Kidney epithelial cell (primary cell): ENCODE data around the gene ABI3BP. TPM values are rescaled to one million over a fixed set of nuclear protein-coding genes. Genes with fewer than 3 reads are reported as not detected.

Experiments used
- DNase-seq: peaks from one replicate; pipeline ENCODE4 v3.0.0-alpha.2; 2010; ENCODE audit warnings: low read depth
- H3K27me3 ChIP-seq: 2 replicates; pipeline ENCODE4 v1.6.0; 2011; ENCODE audit warnings: low read length; ENCODE audit not compliant: control insufficient read depth, insufficient read depth
- H3K36me3 ChIP-seq: 2 replicates; pipeline ENCODE4 v1.5.1; 2011; ENCODE audit warnings: low read length; ENCODE audit not compliant: control insufficient read depth, insufficient read depth
- H3K4me3 ChIP-seq: 2 replicates; pipeline ENCODE4 v1.5.1; 2011; ENCODE audit warnings: low read depth, mild to moderate bottlenecking, control low read depth, low read length
- total RNA-seq: library from RNA; depleted of rRNA; stranded (reverse); fragments of >200 nt; gene quantifications from 2 replicates; pipeline ENCODE4 v1.2.3, GENCODE V29; 2015
- TF ChIP-seq, protein P1 (sequence below): IDR thresholded peaks from 2 replicates; pipeline ENCODE4 v1.5.1; 2011; ENCODE audit warnings: mild to moderate bottlenecking, moderate library complexity, low read length, control low read depth, inconsistent platforms; ENCODE audit not compliant: insufficient read depth, poor library complexity, severe bottlenecking

Gene ABI3BP
- total RNA-seq, 1 donor from 2014 or later = 0.84 TPM

DNA sequence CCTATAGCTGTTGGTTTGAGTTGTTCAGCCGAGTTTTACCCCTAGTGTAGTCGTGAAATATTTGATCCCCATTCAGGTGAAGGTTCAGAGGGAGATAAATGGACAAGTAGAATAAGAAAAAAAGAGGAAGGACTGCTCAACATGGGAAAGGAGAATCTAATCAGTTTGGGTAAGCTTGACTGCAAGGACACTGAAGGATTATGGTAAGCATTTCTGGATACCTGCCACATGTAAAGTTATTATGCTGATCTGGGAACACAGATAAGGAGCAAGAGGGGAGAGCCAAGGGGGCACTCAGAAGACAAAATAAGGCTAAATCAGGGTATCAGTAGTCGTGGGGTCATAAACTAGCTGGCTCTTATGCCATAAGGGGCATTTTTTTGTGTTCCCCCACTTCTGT lies 234.1 kb downstream of the ABI3BP start:
- Histone ChIP-seq H3K36me3 (peaks cover 2% of the 10 kb centered on the region), H3K27me3 (no peaks in the 10 kb centered on the region), H3K4me3 (no peak overlapping the region)
- DNase-seq = no peak
- TF ChIP-seq, protein P1, sequence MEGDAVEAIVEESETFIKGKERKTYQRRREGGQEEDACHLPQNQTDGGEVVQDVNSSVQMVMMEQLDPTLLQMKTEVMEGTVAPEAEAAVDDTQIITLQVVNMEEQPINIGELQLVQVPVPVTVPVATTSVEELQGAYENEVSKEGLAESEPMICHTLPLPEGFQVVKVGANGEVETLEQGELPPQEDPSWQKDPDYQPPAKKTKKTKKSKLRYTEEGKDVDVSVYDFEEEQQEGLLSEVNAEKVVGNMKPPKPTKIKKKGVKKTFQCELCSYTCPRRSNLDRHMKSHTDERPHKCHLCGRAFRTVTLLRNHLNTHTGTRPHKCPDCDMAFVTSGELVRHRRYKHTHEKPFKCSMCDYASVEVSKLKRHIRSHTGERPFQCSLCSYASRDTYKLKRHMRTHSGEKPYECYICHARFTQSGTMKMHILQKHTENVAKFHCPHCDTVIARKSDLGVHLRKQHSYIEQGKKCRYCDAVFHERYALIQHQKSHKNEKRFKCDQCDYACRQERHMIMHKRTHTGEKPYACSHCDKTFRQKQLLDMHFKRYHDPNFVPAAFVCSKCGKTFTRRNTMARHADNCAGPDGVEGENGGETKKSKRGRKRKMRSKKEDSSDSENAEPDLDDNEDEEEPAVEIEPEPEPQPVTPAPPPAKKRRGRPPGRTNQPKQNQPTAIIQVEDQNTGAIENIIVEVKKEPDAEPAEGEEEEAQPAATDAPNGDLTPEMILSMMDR = no peak

DNA sequence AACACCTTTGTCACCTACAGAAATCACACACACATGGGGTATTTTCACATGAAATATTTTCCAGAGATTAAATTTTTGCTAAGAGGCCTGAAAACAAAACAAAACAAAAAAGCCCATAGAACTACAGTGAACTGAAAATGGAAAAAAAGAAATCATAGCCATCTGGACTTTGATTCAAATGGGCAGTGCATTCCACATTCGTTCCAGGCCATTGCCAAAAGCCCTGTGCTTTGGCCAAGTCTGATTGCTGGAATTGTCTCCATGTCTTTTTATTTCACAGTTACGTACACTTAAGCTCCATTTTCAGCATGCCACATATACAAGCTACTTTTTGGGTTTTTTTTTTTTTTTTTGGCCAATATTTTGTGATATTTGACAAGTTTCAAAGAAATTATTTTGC lies 236.8 kb downstream of the ABI3BP start:
- DNase-seq = no peak
- Histone ChIP-seq H3K36me3 (peaks cover 2% of the 10 kb centered on the region), H3K4me3 (no peak overlapping the region), H3K27me3 (no peaks in the 10 kb centered on the region)
- TF ChIP-seq, protein P1 = no peak

DNA sequence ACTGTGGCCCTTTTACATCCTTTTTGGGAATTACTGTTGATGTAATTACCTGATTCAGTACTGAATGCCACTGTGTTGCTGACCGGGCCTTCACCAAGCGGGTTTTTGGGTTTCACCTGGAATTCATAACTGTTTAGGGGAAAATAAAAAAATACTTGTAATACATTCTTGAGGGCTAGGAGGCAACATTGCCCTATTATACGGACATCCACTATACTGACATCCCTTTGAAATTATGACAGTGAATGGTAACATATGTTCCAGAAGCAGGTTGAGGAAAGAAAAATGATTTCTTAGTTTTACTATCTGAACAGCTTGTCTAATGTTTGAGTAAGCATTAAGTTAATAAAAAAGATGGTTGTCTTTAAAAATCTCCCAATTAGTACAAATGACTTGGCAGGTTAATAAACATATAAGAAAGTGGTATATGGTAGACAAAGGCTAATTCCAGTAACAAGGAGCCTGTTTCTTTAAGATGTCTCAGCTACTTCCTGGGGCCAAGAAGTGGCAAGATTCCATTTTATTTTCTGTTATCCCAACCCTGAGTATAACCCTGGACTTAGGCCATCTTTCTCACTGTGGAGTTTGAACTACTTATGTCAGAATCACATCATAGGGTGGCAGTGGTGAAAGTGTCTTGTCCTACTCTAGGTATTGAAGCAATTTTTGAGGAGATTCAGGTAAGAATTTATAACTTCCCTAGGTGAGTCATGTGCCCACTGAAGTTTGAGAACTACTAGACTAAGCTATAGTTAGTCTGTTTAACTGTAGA lies 238.5 kb downstream of the ABI3BP start:
- DNase-seq = no peak
- TF ChIP-seq, protein P1 = no peak
- H3K27me3 ChIP-seq = no peaks in the 10 kb centered on the region
- peaks cover 2% of the 10 kb centered on the region for H3K36me3 ChIP-seq
- no peak overlapping the region for H3K4me3 ChIP-seq

DNA sequence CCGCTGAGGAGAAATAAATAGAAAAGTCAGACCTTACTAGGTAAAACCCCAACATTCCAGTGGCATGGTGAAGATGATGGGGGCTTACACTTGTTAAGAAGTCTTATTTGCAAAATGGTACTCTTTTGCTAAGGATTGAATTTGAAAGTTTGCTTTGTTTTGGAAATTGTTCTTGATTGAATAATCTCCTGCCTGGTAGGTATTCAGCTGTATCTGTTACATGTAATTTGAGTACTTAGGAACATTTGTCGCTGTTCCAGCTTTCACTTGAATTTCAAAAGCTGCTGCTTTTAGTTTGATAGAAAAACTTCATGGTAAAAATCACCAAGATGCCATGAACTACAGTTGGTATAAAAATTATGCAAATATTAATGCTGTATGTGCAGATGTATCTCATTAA lies 239.4 kb downstream of the ABI3BP start:
- Histone ChIP-seq H3K27me3 (no peaks in the 10 kb centered on the region), H3K4me3 (no peak overlapping the region), H3K36me3 (peaks cover 2% of the 10 kb centered on the region)
- no peak for DNase-seq
- TF ChIP-seq, protein P1 = no peak

DNA sequence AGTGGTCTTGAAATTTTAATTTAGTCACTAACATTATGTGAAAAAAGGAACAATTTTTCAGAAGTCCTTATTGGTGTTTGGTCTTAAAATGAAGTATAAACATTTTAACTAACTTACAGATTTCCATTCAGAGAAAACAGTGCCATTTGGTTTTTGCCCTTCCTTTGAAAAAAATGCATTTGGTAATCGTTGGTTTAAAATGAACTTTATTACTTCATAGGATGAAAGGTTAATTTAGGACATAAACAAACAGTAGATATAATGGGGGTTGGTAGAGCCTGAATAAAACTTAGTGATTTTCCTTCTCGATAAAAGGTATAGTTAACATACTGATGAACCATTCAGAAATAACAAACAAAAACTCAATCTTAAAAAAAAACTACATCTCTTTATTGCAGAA lies 244.3 kb downstream of the ABI3BP start:
- DNase-seq = no peak
- Histone ChIP-seq H3K36me3 (peaks cover 2% of the 10 kb centered on the region), H3K27me3 (no peaks in the 10 kb centered on the region), H3K4me3 (no peak overlapping the region)
- TF ChIP-seq, protein P1 = no peak

DNA sequence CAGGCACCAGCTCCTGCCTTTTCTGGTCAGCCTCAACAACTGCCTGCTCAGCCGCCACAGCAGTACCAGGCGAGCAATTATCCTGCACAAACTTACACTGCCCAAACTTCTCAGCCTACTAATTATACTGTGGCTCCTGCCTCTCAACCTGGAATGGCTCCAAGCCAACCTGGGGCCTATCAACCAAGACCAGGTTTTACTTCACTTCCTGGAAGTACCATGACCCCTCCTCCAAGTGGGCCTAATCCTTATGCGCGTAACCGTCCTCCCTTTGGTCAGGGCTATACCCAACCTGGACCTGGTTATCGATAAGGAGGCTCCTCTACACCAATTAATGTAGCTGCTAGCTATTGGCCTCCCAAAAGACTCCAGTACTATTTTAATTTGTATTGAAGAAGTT lies 245.0 kb downstream of the ABI3BP start:
- Histone ChIP-seq H3K4me3 (no peak overlapping the region), H3K36me3 (peaks cover 2% of the 10 kb centered on the region), H3K27me3 (no peaks in the 10 kb centered on the region)
- TF ChIP-seq, protein P1 = no peak
- no peak for DNase-seq
